Breast epithelium (tissue), 4 donors: ENCODE measurements around the gene ERN1. TPM values are rescaled to one million over a fixed set of nuclear protein-coding genes. Genes with fewer than 3 reads are reported as not detected.

ENCODE experiments used
- DNase-seq, 2 donors: peaks; one replicate each; pipeline ENCODE4 v3.0.0-alpha.2; 2019; ENCODE audit warnings: low spot score in 2 of 2
- H3K27ac ChIP-seq, 2 donors: fragments of 200-600 bp; sonication (generic) in 1 of 2; one replicate each; pipeline ENCODE4 v1.5.1; 2016 to 2019; ENCODE audit warnings: mild to moderate bottlenecking in 1 of 2
- H3K27me3 ChIP-seq, 2 donors: fragments of 200-600 bp; sonication (generic) in 1 of 2; one replicate each; pipeline versions ENCODE4 v1.5.1 to v1.6.0; 2017 to 2019; ENCODE audit warnings: control low read depth in 1 of 2, mild to moderate bottlenecking in 1 of 2
- H3K36me3 ChIP-seq: fragments of 200-600 bp; one replicate; pipeline ENCODE4 v1.5.1; 2019
- H3K4me1 ChIP-seq, 2 donors: fragments of 200-600 bp; sonication (generic); one replicate each; pipeline ENCODE4 v1.5.1; 2016 to 2019; ENCODE audit warnings: control low read depth in 1 of 2
- H3K4me3 ChIP-seq, 3 donors: fragments of 200-600 bp; sonication (generic); 1 replicate in 2 of 3; 2 replicates in 1 of 3; pipeline ENCODE4 v1.5.1; 2016 to 2019; ENCODE audit warnings: mild to moderate bottlenecking in 3 of 3, moderate library complexity in 2 of 3
- H3K9me3 ChIP-seq, 2 donors: fragments of 200-600 bp; sonication (generic) in 1 of 2; one replicate each; pipeline ENCODE4 v1.5.1; 2016 to 2019; ENCODE audit warnings: control low read depth in 1 of 2
- CTCF ChIP-seq, 3 donors: fragments of 450-650 bp; IDR thresholded peaks; one replicate each; pipeline ENCODE4 v1.5.1; 2016 to 2017; ENCODE audit warnings: antibody characterized with exemption in 3 of 3, mild to moderate bottlenecking in 3 of 3, moderate library complexity in 3 of 3
- POLR2A ChIP-seq: fragments of 450-650 bp; IDR thresholded peaks from one replicate; pipeline ENCODE4 v1.6.1; 2016; ENCODE audit warnings: antibody characterized with exemption, mild to moderate bottlenecking, moderate library complexity
- POLR2AphosphoS5 ChIP-seq, 3 donors: sonication (generic); formaldehyde crosslinking; IDR thresholded peaks; one replicate each; pipeline ENCODE4 v1.6.1; 2017; ENCODE audit warnings: antibody characterized with exemption in 3 of 3
- intact Hi-C: fragments of 100-400 bp; cut with DNase I; formaldehyde crosslinking; loops from one replicate; pipeline ENCODE4 v1.15.1; 2023; ENCODE audit warnings: low total_unique reads
- total RNA-seq, 3 donors: library from RNA; depleted of rRNA; stranded (reverse); fragments of >200 nt; gene quantifications; one replicate each; pipeline ENCODE4 v1.1.0, GENCODE V29; 2016

ERN1 gene
- total RNA-seq, 3 donors from 2014 or later = 13.1 to 40.8 (median 34.7) TPM

DNA sequence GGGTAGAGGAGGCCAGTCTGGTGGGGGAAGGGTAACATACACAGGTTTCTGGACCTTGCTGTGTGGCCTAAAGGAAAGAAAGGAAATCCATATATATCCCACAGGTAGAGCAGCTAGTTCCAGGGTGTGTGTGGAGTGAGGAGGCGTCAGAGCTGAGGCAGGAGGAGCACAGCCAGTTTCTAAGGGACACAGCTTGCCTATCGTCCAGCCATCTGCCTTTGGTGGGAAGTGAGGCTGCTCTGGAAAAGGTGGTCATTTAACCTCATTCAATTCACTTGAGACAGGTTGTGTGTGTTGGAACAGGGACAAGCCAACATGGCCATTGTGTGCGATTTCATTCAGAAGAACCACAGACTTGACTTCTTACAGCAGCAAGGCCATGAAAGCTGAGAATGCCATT is 36.9 kb upstream of the ERN1 start:
- no peaks in the 10 kb centered on the region for H3K4me1 ChIP-seq
- H3K36me3 ChIP-seq = no peaks in the 10 kb centered on the region
- TF ChIP-seq CTCF (IDR thresholded peaks at IDR 0.05) (no peak), POLR2A (no peak), POLR2AphosphoS5 (IDR thresholded peaks at IDR 0.05) (no peak)
- H3K9me3 ChIP-seq = no peaks in the 10 kb centered on the region
- DNase-seq = no peak
- H3K4me3 ChIP-seq = no peak overlapping the region
- no peaks in the 10 kb centered on the region for H3K27me3 ChIP-seq
- intact Hi-C loops = no loop called here
- no peak overlapping the region for H3K27ac ChIP-seq

DNA sequence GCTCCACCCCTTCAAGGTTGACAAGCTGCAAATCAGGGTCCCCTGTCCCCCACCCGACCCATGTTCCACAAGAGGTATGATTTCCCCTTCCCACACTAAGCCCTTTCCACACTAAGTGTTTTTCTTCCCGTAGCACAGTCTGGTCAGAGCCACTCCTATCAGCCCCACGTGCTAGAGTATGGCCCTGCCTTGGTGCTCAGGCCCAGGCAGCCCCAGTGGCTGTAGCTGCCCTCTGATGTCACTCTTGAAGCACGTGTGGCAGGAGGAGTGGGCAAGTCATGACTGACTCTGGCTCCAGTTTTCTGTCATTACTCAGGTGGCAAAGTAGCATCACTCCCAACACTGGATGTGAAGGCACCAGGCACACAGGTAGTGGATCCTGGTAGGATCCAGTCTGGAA is 35.4 kb upstream of the ERN1 start:
- no peaks in the 10 kb centered on the region for H3K36me3 ChIP-seq
- intact Hi-C loops = no loop called here
- no peak for DNase-seq

DNA sequence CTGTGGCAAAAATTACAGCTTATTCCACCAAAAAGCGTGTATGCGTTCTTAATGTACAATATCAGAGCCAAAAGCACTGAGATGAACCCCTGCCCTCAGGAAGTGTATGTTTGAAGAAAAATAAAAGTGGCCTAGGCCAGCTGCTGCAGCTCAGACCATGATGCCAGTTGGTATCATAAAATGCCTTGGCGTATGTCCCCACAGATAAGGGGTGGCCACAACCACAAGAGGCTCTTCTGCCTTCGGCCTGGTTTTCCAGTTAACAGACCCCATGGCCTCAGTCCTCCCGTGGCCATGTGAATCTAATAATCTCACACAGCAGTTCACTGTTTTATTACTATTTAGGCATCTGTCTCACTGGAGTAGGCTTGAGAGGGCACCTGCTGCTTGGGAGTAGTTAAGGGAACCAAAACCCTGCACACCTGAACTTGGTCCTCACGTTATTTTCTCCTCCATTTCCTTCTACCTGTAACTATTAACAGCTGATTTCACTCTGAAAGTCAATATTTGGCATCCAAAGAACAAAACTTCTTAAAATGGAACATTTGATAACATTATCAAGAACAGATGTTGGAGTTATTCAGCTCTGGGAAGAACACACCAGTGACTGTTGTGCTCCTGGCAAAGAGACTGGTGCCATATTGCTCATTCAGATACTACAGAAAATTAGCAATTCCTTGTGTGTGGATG is 34.8 kb upstream of the ERN1 start:
- Histone ChIP-seq H3K36me3 (no peaks in the 10 kb centered on the region), H3K4me1 (no peaks in the 10 kb centered on the region), H3K9me3 (no peaks in the 10 kb centered on the region), H3K27ac (no peak overlapping the region), H3K4me3 (no peak overlapping the region), H3K27me3 (no peaks in the 10 kb centered on the region)
- no peak for DNase-seq
- TF ChIP-seq POLR2AphosphoS5 (IDR thresholded peaks at IDR 0.05) (no peak), CTCF (IDR thresholded peaks at IDR 0.05) (no peak), POLR2A (no peak)
- intact Hi-C loops = no loop called here

More for the DNA sequence above, 35.4 kb upstream of the ERN1 start:
- no peak overlapping the region for H3K27ac ChIP-seq
- no peaks in the 10 kb centered on the region for H3K27me3 ChIP-seq
- no peak overlapping the region for H3K4me3 ChIP-seq
- no peaks in the 10 kb centered on the region for H3K9me3 ChIP-seq
- no peak for TF ChIP-seq POLR2AphosphoS5 (IDR thresholded peaks at IDR 0.05)
- TF ChIP-seq CTCF (IDR thresholded peaks at IDR 0.05) = no peak
- no peaks in the 10 kb centered on the region for H3K4me1 ChIP-seq

- Histone ChIP-seq H3K4me3 (no peak overlapping the region), H3K36me3 (no peaks in the 10 kb centered on the region), H3K27me3 (no peaks in the 10 kb centered on the region), H3K4me1 (no peaks in the 10 kb centered on the region), H3K27ac (no peak overlapping the region), H3K9me3 (no peaks in the 10 kb centered on the region)
- intact Hi-C loops = no loop called here
- TF ChIP-seq POLR2A (no peak), POLR2AphosphoS5 (IDR thresholded peaks at IDR 0.05) (no peak), CTCF (IDR thresholded peaks at IDR 0.05) (no peak)
- no peak for DNase-seq
These were observed 33.5 kb upstream of the ERN1 start for GRCh38 chr17:64163468-64163867.

DNA sequence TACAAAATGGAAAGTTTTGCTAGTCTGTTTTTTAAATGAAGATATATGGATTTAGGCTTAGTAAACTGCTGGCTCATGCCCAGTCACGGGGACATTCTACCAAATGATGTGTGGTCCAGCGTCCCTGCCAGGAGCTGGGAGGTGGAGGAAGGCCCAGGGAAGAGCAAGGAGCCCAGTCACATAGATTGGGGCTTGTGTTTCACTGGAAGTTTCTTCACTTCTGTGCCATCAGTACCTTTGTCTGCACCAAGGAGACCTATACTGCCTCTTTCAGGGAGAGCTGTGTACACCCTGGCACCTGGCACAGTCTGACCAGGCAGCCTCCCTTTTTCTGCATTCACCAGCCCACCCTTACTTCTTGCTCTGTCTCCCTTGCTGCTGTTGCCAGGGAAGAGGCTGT is 32.6 kb upstream of the ERN1 start:
- H3K27me3 ChIP-seq = no peaks in the 10 kb centered on the region
- no peaks in the 10 kb centered on the region for H3K4me1 ChIP-seq
- H3K4me3 ChIP-seq = no peak overlapping the region
- no peaks in the 10 kb centered on the region for H3K36me3 ChIP-seq
- DNase-seq = no peak
- no peaks in the 10 kb centered on the region for H3K9me3 ChIP-seq
- H3K27ac ChIP-seq = no peak overlapping the region
- intact Hi-C loops = no loop called here
- TF ChIP-seq POLR2AphosphoS5 (IDR thresholded peaks at IDR 0.05) (no peak), CTCF (IDR thresholded peaks at IDR 0.05) (no peak), POLR2A (no peak)
